ENCODE results near the gene HMGN3.

GRCh38 chr6:79238919-79239318 lies 4.4 kb upstream of the HMGN3 start:
- no peak for TF ChIP-seq POLR2A (IDR thresholded peaks at IDR 0.05)
- TF ChIP-seq, protein P1, sequence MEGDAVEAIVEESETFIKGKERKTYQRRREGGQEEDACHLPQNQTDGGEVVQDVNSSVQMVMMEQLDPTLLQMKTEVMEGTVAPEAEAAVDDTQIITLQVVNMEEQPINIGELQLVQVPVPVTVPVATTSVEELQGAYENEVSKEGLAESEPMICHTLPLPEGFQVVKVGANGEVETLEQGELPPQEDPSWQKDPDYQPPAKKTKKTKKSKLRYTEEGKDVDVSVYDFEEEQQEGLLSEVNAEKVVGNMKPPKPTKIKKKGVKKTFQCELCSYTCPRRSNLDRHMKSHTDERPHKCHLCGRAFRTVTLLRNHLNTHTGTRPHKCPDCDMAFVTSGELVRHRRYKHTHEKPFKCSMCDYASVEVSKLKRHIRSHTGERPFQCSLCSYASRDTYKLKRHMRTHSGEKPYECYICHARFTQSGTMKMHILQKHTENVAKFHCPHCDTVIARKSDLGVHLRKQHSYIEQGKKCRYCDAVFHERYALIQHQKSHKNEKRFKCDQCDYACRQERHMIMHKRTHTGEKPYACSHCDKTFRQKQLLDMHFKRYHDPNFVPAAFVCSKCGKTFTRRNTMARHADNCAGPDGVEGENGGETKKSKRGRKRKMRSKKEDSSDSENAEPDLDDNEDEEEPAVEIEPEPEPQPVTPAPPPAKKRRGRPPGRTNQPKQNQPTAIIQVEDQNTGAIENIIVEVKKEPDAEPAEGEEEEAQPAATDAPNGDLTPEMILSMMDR (IDR thresholded peaks at IDR 0.05), result no peak
